HEK293T (cell line): ENCODE measurements around the gene PLAAT3.

ENCODE experiments used
- ELF4 ChIP-seq: fragments of 450-650 bp; IDR thresholded peaks from 2 replicates; pipeline ENCODE4 v1.6.1; 2017; ENCODE audit warnings: antibody characterized with exemption
- ZNF384 ChIP-seq: fragments of 450-650 bp; IDR thresholded peaks from 2 replicates; pipeline ENCODE4 v1.6.1; 2016

DNA sequence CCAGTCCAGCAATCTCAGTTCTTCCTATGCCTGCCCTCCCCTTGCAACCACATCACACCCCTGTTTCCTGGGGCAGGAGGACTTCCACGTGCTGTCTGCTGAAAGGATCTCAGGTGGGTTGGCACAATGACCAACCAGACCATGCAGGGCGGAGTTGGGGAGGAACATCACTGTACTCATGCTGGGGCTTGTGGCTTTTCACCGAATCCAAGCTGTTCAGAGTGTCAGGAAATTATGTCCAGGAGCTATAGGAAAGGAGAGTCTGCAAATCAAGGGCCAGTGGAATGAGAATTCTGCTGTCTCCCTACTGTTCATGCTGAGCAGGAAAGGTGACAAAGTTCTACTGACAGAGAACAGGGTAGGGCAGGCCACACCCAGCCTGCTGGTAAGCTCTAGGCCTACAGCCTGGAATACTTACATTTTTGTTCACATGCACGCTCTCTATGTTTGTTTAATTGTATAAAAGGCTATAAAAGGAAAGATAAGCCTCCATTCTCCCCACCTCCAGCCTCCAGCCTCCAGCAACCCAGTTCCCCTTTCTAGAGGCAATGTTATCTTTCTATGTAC lies 49.4 kb downstream of the PLAAT3 start:
- TF ChIP-seq ELF4 = no peak
- no peak for TF ChIP-seq ZNF384
